Measurements from ENCODE around the gene OR2M2.

OR2M2 gene

GRCh38 chr1:248174521-248174920 is at the start of gene OR2M2:
Gene OR2M2, plus strand, starts transcription at chr1:248174821. Its CDS starts 5,165 bp downstream, at chr1:248179986.
- Histone ChIP-seq H3K36me3 (ENCODE audit: insufficient read depth, low read length) (no peaks in the 10 kb centered on the region), H2AFZ (ENCODE audit: low read depth, low read length) (no peak within 1 kb of the TSS), H3K4me1 (ENCODE audit: insufficient read depth, low read length) (no peaks in the 10 kb centered on the region), H3K9me3 (ENCODE audit: low read length) (no peaks in the 10 kb centered on the region), H3K4me3 (ENCODE audit: low read length) (no peak within 1 kb of the TSS), H3K27me3 (ENCODE audit: insufficient read depth, low read length) (peaks cover 9% of the 10 kb centered on the region)

GRCh38 chr1:248127653-248128052 is 47.0 kb upstream of the OR2M2 start:
- Histone ChIP-seq H3K36me3 (ENCODE audit: insufficient read depth, low read length) (no peaks in the 10 kb centered on the region), H3K4me1 (ENCODE audit: insufficient read depth, low read length) (no peaks in the 10 kb centered on the region), H3K9me3 (ENCODE audit: low read length) (no peaks in the 10 kb centered on the region), H2AFZ (ENCODE audit: low read depth, low read length) (no peak overlapping the region), H3K27me3 (ENCODE audit: insufficient read depth, low read length) (no peaks in the 10 kb centered on the region), H3K4me3 (ENCODE audit: low read length) (no peak overlapping the region)

GRCh38 chr1:248136811-248137210 is 37.8 kb upstream of the OR2M2 start:
- Histone ChIP-seq H3K36me3 (ENCODE audit: insufficient read depth, low read length) (no peaks in the 10 kb centered on the region), H3K4me3 (ENCODE audit: low read length) (no peak overlapping the region), H2AFZ (ENCODE audit: low read depth, low read length) (no peak overlapping the region), H3K4me1 (ENCODE audit: insufficient read depth, low read length) (no peaks in the 10 kb centered on the region), H3K27me3 (ENCODE audit: insufficient read depth, low read length) (no peaks in the 10 kb centered on the region), H3K9me3 (ENCODE audit: low read length) (no peaks in the 10 kb centered on the region)

- Histone ChIP-seq H3K4me1 (ENCODE audit: insufficient read depth, low read length) (no peaks in the 10 kb centered on the region), H3K27me3 (ENCODE audit: insufficient read depth, low read length) (no peaks in the 10 kb centered on the region), H3K4me3 (ENCODE audit: low read length) (no peak overlapping the region), H3K9me3 (ENCODE audit: low read length) (no peaks in the 10 kb centered on the region), H2AFZ (ENCODE audit: low read depth, low read length) (no peak overlapping the region), H3K36me3 (ENCODE audit: insufficient read depth, low read length) (no peaks in the 10 kb centered on the region)
Measured at GRCh38 chr1:248140846-248141245, 33.8 kb upstream of the OR2M2 start.

GRCh38 chr1:248143311-248143710 is 31.3 kb upstream of the OR2M2 start:
- H3K4me3 ChIP-seq (ENCODE audit: low read length): no peak overlapping the region
- H3K27me3 ChIP-seq (ENCODE audit: insufficient read depth, low read length): no peaks in the 10 kb centered on the region
- no peak overlapping the region for H2AFZ ChIP-seq (ENCODE audit: low read depth, low read length)
- no peaks in the 10 kb centered on the region for H3K4me1 ChIP-seq (ENCODE audit: insufficient read depth, low read length)
- no peaks in the 10 kb centered on the region for H3K36me3 ChIP-seq (ENCODE audit: insufficient read depth, low read length)
- H3K9me3 ChIP-seq (ENCODE audit: low read length): no peaks in the 10 kb centered on the region

- no peaks in the 10 kb centered on the region for H3K27me3 ChIP-seq (ENCODE audit: insufficient read depth, low read length)
- no peaks in the 10 kb centered on the region for H3K36me3 ChIP-seq (ENCODE audit: insufficient read depth, low read length)
- no peak within 1 kb of the TSS for H2AFZ ChIP-seq (ENCODE audit: low read depth, low read length)
- H3K4me1 ChIP-seq (ENCODE audit: insufficient read depth, low read length): no peaks in the 10 kb centered on the region
- no peaks in the 10 kb centered on the region for H3K9me3 ChIP-seq (ENCODE audit: low read length)
- no peak within 1 kb of the TSS for H3K4me3 ChIP-seq (ENCODE audit: low read length)
Measured at GRCh38 chr1:248144513-248145198, 30.0 kb upstream of the OR2M2 start, which contains the start of gene OR2M5. Gene OR2M5, plus strand, starts transcription at chr1:248145148. Its CDS starts 0 bp downstream, at chr1:248145148.

- Histone ChIP-seq H2AFZ (ENCODE audit: low read depth, low read length) (no peak overlapping the region), H3K27me3 (ENCODE audit: insufficient read depth, low read length) (no peaks in the 10 kb centered on the region), H3K9me3 (ENCODE audit: low read length) (no peaks in the 10 kb centered on the region), H3K4me1 (ENCODE audit: insufficient read depth, low read length) (no peaks in the 10 kb centered on the region), H3K4me3 (ENCODE audit: low read length) (no peak overlapping the region), H3K36me3 (ENCODE audit: insufficient read depth, low read length) (no peaks in the 10 kb centered on the region)
Measured at GRCh38 chr1:248152056-248152827, 22.4 kb upstream of the OR2M2 start.

GRCh38 chr1:248155927-248156326 is 18.7 kb upstream of the OR2M2 start:
- H3K36me3 ChIP-seq (ENCODE audit: insufficient read depth, low read length): no peaks in the 10 kb centered on the region
- H3K27me3 ChIP-seq (ENCODE audit: insufficient read depth, low read length): no peaks in the 10 kb centered on the region
- no peak overlapping the region for H2AFZ ChIP-seq (ENCODE audit: low read depth, low read length)
- H3K9me3 ChIP-seq (ENCODE audit: low read length): no peaks in the 10 kb centered on the region
- no peak overlapping the region for H3K4me3 ChIP-seq (ENCODE audit: low read length)
- H3K4me1 ChIP-seq (ENCODE audit: insufficient read depth, low read length): no peaks in the 10 kb centered on the region

- Histone ChIP-seq H3K27me3 (ENCODE audit: insufficient read depth, low read length) (no peaks in the 10 kb centered on the region), H3K9me3 (ENCODE audit: low read length) (no peaks in the 10 kb centered on the region), H3K4me1 (ENCODE audit: insufficient read depth, low read length) (no peaks in the 10 kb centered on the region), H3K36me3 (ENCODE audit: insufficient read depth, low read length) (no peaks in the 10 kb centered on the region), H2AFZ (ENCODE audit: low read depth, low read length) (no peak overlapping the region), H3K4me3 (ENCODE audit: low read length) (no peak overlapping the region)
Measured at GRCh38 chr1:248158758-248159157, 15.9 kb upstream of the OR2M2 start.

- Histone ChIP-seq H3K4me1 (ENCODE audit: insufficient read depth, low read length) (no peaks in the 10 kb centered on the region), H2AFZ (ENCODE audit: low read depth, low read length) (no peak overlapping the region), H3K9me3 (ENCODE audit: low read length) (no peaks in the 10 kb centered on the region), H3K4me3 (ENCODE audit: low read length) (no peak overlapping the region), H3K27me3 (ENCODE audit: insufficient read depth, low read length) (no peaks in the 10 kb centered on the region), H3K36me3 (ENCODE audit: insufficient read depth, low read length) (no peaks in the 10 kb centered on the region)
Measured at GRCh38 chr1:248164031-248164430, 10.6 kb upstream of the OR2M2 start.

- no peak overlapping the region for H2AFZ ChIP-seq (ENCODE audit: low read depth, low read length)
- H3K36me3 ChIP-seq (ENCODE audit: insufficient read depth, low read length): no peaks in the 10 kb centered on the region
- H3K4me1 ChIP-seq (ENCODE audit: insufficient read depth, low read length): no peaks in the 10 kb centered on the region
- H3K4me3 ChIP-seq (ENCODE audit: low read length): no peak overlapping the region
- H3K27me3 ChIP-seq (ENCODE audit: insufficient read depth, low read length): no peaks in the 10 kb centered on the region
- H3K9me3 ChIP-seq (ENCODE audit: low read length): no peaks in the 10 kb centered on the region
Measured at GRCh38 chr1:248165186-248165585, 9.4 kb upstream of the OR2M2 start.

- H3K4me3 ChIP-seq (ENCODE audit: low read length): no peak overlapping the region
- peaks cover 1% of the 10 kb centered on the region for H3K27me3 ChIP-seq (ENCODE audit: insufficient read depth, low read length)
- no peaks in the 10 kb centered on the region for H3K4me1 ChIP-seq (ENCODE audit: insufficient read depth, low read length)
- no peaks in the 10 kb centered on the region for H3K36me3 ChIP-seq (ENCODE audit: insufficient read depth, low read length)
- no peak overlapping the region for H2AFZ ChIP-seq (ENCODE audit: low read depth, low read length)
- no peaks in the 10 kb centered on the region for H3K9me3 ChIP-seq (ENCODE audit: low read length)
Measured at GRCh38 chr1:248183996-248184395, 9.4 kb downstream of the OR2M2 start.

- Histone ChIP-seq H3K9me3 (ENCODE audit: low read length) (no peaks in the 10 kb centered on the region), H3K4me1 (ENCODE audit: insufficient read depth, low read length) (no peaks in the 10 kb centered on the region), H3K4me3 (ENCODE audit: low read length) (no peak overlapping the region), H3K36me3 (ENCODE audit: insufficient read depth, low read length) (no peaks in the 10 kb centered on the region), H3K27me3 (ENCODE audit: insufficient read depth, low read length) (no peaks in the 10 kb centered on the region), H2AFZ (ENCODE audit: low read depth, low read length) (no peak overlapping the region)
Measured at GRCh38 chr1:248187363-248187762, 12.7 kb downstream of the OR2M2 start.

All from neuron (in vitro differentiated cells).